H1 (cell line): ENCODE results near the gene BRSK2. TPM values are rescaled to one million over a fixed set of nuclear protein-coding genes. Genes with fewer than 3 reads are reported as not detected.

ENCODE experiments used
- CTCF ChIA-PET: fragments of 300-600 bp; sonication (Branson Sonifier 250); formaldehyde crosslinking; loops from one replicate; lab custom pipeline; 2021; ENCODE audit not compliant: partially characterized antibody; lab: Charles Lee
- POLR2A ChIA-PET: fragments of 300-600 bp; sonication (Branson Sonifier 250); formaldehyde crosslinking; loops from one replicate; lab custom pipeline; 2021; ENCODE audit warnings: inconsistent platforms; ENCODE audit not compliant: partially characterized antibody; lab: Charles Lee
- DNase-seq, 2 experiments: peaks; one replicate each; pipeline versions ENCODE4 v3.0.0 to v3.0.0-alpha.2; 2010 to 2022; ENCODE audit warnings: low spot score in 2 of 2, low read depth in 1 of 2, mixed read lengths in 1 of 2
- FAIRE-seq: peaks from 2 replicates; lab custom pipeline; 2011; peaks lifted over from hg19 to GRCh38; lab: Jason Lieb, UNC
- H2AFZ ChIP-seq: 2 replicates; pipeline ENCODE4 v1.8.1; 2012; ENCODE audit warnings: low read length, inconsistent platforms
- H2AK5ac ChIP-seq: 2 replicates; pipeline ENCODE4 v1.6.1; 2013; ENCODE audit warnings: low read depth, low read length
- H2BK120ac ChIP-seq: replicated peaks from 2 replicates; pipeline ENCODE3; 2013; ENCODE audit warnings: low read depth, low read length, inconsistent platforms
- H2BK12ac ChIP-seq: 2 replicates; pipeline ENCODE4 v1.6.1; 2013; ENCODE audit warnings: low read depth, low read length
- H2BK15ac ChIP-seq: 2 replicates; pipeline ENCODE4 v1.6.1; 2013; ENCODE audit warnings: low read length
- H2BK20ac ChIP-seq: 2 replicates; pipeline ENCODE4 v1.6.1; 2013; ENCODE audit warnings: low read length
- H2BK5ac ChIP-seq: 2 replicates; pipeline ENCODE4 v1.6.1; 2013; ENCODE audit warnings: low read depth, low read length
- H3K14ac ChIP-seq: 2 replicates; pipeline ENCODE4 v1.6.1; 2013; ENCODE audit warnings: inconsistent platforms; ENCODE audit not compliant: insufficient read length
- H3K18ac ChIP-seq: 2 replicates; pipeline ENCODE4 v1.6.1; 2013; ENCODE audit warnings: low read length; ENCODE audit errors: extremely low read depth
- H3K23ac ChIP-seq: 2 replicates; pipeline ENCODE4 v1.6.1; 2013; ENCODE audit warnings: inconsistent platforms; ENCODE audit not compliant: insufficient read length
- H3K23me2 ChIP-seq: 2 replicates; pipeline ENCODE4 v1.6.1; 2013; ENCODE audit warnings: low read depth, low read length
- H3K27ac ChIP-seq: 2 replicates; pipeline ENCODE4 v1.6.1; 2011; ENCODE audit warnings: low read depth, low read length, inconsistent platforms
- H3K27me3 ChIP-seq, 4 experiments: replicated peaks in 1 of 4; 1 replicate in 1 of 4; 2 replicates in 3 of 4; pipeline versions ENCODE4 v1.6.1 to v1.8.1; 2011 to 2013; ENCODE audit warnings: low read length in 3 of 4, mild to moderate bottlenecking in 3 of 4, inconsistent platforms in 2 of 4, mixed read lengths in 2 of 4, moderate library complexity in 1 of 4; ENCODE audit not compliant: control insufficient read depth in 3 of 4, insufficient read depth in 3 of 4; ENCODE audit errors: extremely low read depth in 1 of 4
- H3K36me3 ChIP-seq, 4 experiments: 2 replicates each; pipeline versions ENCODE4 v1.6.1 to v1.8.1; 2011 to 2013; ENCODE audit warnings: mild to moderate bottlenecking in 4 of 4, low read length in 3 of 4, moderate library complexity in 2 of 4, control low read depth in 1 of 4, inconsistent platforms in 1 of 4; ENCODE audit not compliant: insufficient read depth in 4 of 4, control insufficient read depth in 2 of 4
- H3K4ac ChIP-seq: replicated peaks from 2 replicates; pipeline ENCODE3; 2013; ENCODE audit warnings: low read length, low read depth, mixed read lengths, inconsistent platforms; ENCODE audit not compliant: insufficient read length
- H3K4me1 ChIP-seq, 4 experiments: replicated peaks in 1 of 4; 1 replicate in 1 of 4; 2 replicates in 3 of 4; pipeline versions ENCODE4 v1.6.1 to v1.8.1; 2011 to 2013; ENCODE audit warnings: low read length in 3 of 4, inconsistent platforms in 2 of 4, mixed read lengths in 1 of 4; ENCODE audit not compliant: insufficient read depth in 4 of 4, control insufficient read depth in 3 of 4
- H3K4me2 ChIP-seq, 2 experiments: 2 replicates each; pipeline versions ENCODE4 v1.6.1 to v1.8.1; 2011 to 2013; ENCODE audit warnings: low read depth in 2 of 2, low read length in 2 of 2, control low read depth in 1 of 2, inconsistent platforms in 1 of 2, mild to moderate bottlenecking in 1 of 2; ENCODE audit not compliant: insufficient read depth in 1 of 2
- H3K4me3 ChIP-seq, 4 experiments: fragments of 200-600, 300-600 bp in 1 of 4; sonication (generic), shearing (Covaris generic), sonication (Bioruptor Twin) in 1 of 4; 2 replicates each; pipeline versions ENCODE4 v1.5.1 to v1.8.1; 2011 to 2016; ENCODE audit warnings: low read length in 4 of 4, low read depth in 3 of 4, control low read depth in 2 of 4, inconsistent platforms in 2 of 4, mild to moderate bottlenecking in 2 of 4, mixed read lengths in 1 of 4, moderate library complexity in 1 of 4; ENCODE audit not compliant: insufficient read depth in 2 of 4; ENCODE audit errors: extremely low read depth in 1 of 4
- H3K56ac ChIP-seq: replicated peaks from 2 replicates; pipeline ENCODE3; 2013; ENCODE audit warnings: low read depth, mild to moderate bottlenecking, mixed read lengths, low read length, inconsistent platforms; ENCODE audit not compliant: insufficient read length
- H3K79me1 ChIP-seq: 2 replicates; pipeline ENCODE4 v1.6.1; 2013; ENCODE audit warnings: low read depth, low read length, control low read depth
- H3K79me2 ChIP-seq, 2 experiments: 2 replicates each; pipeline versions ENCODE4 v1.6.1 to v1.8.1; 2012 to 2013; ENCODE audit warnings: low read length in 2 of 2, mild to moderate bottlenecking in 2 of 2, inconsistent platforms in 1 of 2; ENCODE audit not compliant: insufficient read depth in 2 of 2, control insufficient read depth in 1 of 2
- H3K9ac ChIP-seq, 4 experiments: replicated peaks in 1 of 4; 1 replicate in 1 of 4; 2 replicates in 3 of 4; pipeline versions ENCODE4 v1.6.1 to v1.8.1; 2011 to 2013; ENCODE audit warnings: low read depth in 3 of 4, low read length in 3 of 4, control low read depth in 2 of 4, mild to moderate bottlenecking in 2 of 4, moderate library complexity in 2 of 4, inconsistent platforms in 1 of 4; ENCODE audit errors: extremely low read depth in 1 of 4
- H3K9me3 ChIP-seq, 2 experiments: 2 replicates each; pipeline versions ENCODE4 v1.6.1 to v1.8.1; 2012 to 2013; ENCODE audit warnings: mild to moderate bottlenecking in 2 of 2, moderate library complexity in 2 of 2, control low read depth in 1 of 2, inconsistent platforms in 1 of 2, low read depth in 1 of 2, low read length in 1 of 2, mixed read lengths in 1 of 2; ENCODE audit not compliant: insufficient read depth in 2 of 2
- H4K20me1 ChIP-seq, 2 experiments: replicated peaks in 1 of 2; 2 replicates each; pipeline versions ENCODE3 to v1.8.1; 2011 to 2013; ENCODE audit warnings: inconsistent platforms in 2 of 2, low read length in 2 of 2, mild to moderate bottlenecking in 1 of 2; ENCODE audit not compliant: insufficient read depth in 2 of 2, control insufficient read depth in 1 of 2
- H4K5ac ChIP-seq: 2 replicates; pipeline ENCODE4 v1.6.1; 2013; ENCODE audit warnings: low read length, low read depth, mixed read lengths, inconsistent platforms; ENCODE audit not compliant: insufficient read length
- H4K8ac ChIP-seq: 2 replicates; pipeline ENCODE4 v1.8.0; 2013; ENCODE audit warnings: mild to moderate bottlenecking, moderate library complexity, low read length, inconsistent platforms; ENCODE audit not compliant: insufficient read depth; ENCODE audit errors: extremely low read depth
- H4K91ac ChIP-seq: replicated peaks from 2 replicates; pipeline ENCODE3; 2013; ENCODE audit warnings: low read length, mixed read lengths, inconsistent platforms; ENCODE audit not compliant: insufficient read length
- CBX8 ChIP-seq: fragments of 300-800, 300-1000 bp; sonication (generic); IDR thresholded peaks from 2 replicates; pipeline ENCODE4 v1.7.1; 2016; ENCODE audit warnings: low read depth, low read length, borderline replicate concordance
- CREB1 ChIP-seq: IDR thresholded peaks from 2 replicates; pipeline ENCODE4 v1.6.1; 2012; ENCODE audit warnings: inconsistent platforms
- SIN3A ChIP-seq, 2 experiments: IDR thresholded peaks in 1 of 2; conservative IDR thresholded peaks in 1 of 2; 2 replicates each; pipeline ENCODE4 v1.6.1; 2011 to 2012; ENCODE audit warnings: low read length in 2 of 2, improper control_type of control experiment in 1 of 2, low read depth in 1 of 2, mild to moderate bottlenecking in 1 of 2
- SP1 ChIP-seq: IDR thresholded peaks from 2 replicates; pipeline ENCODE4 v1.6.1; 2011; ENCODE audit warnings: low read depth, low read length
- TCF12 ChIP-seq: IDR thresholded peaks from 2 replicates; pipeline ENCODE4 v1.6.1; 2011; ENCODE audit warnings: low read depth, mild to moderate bottlenecking, low read length
- WGBS, 2 experiments: shearing (Covaris generic) in 1 of 2; methylation state at CpG; one replicate each; pipeline versions ENCODE4 v1.1.6 to v1.1.7; 2013 to 2015; ENCODE audit warnings: low lambda C conversion rate in 2 of 2, mixed read lengths in 2 of 2, inconsistent platforms in 1 of 2, low coverage in 1 of 2, missing lambda C conversion rate in 1 of 2; ENCODE audit not compliant: insufficient replicate concordance in 2 of 2, insufficient coverage in 1 of 2, insufficient read length in 1 of 2; ENCODE audit errors: extremely low coverage in 1 of 2, missing lambda C conversion rate in 1 of 2; 5-methylcytosine and 5-hydroxymethylcytosine counted together
- polyA plus RNA-seq, 7 experiments: library from polyadenylated mRNA; depleted of rRNA in 3 of 7; stranded (reverse) in 5 of 7; unstranded in 2 of 7; fragments of >200 nt in 5 of 7; fragments of 200-250 nt in 2 of 7; gene quantifications; 1 replicate in 5 of 7; 2 replicates in 1 of 7; 4 replicates in 1 of 7; pipeline versions ENCODE4 v1.2.1 to v1.2.3, GENCODE V29; 2011 to 2013; ENCODE audit warnings: missing spikeins in 2 of 7, mixed read lengths in 2 of 7
- total RNA-seq: library from RNA; stranded (reverse); fragmentation: NEBNext Ultra II Directional; extraction: Animal tissue kit (Norgen Biotek cat#: 25700); gene quantifications from 2 replicates; pipeline ENCODE4 v1.2.1, GENCODE V29; 2021

BRSK2 gene
- total and polyA plus RNA-seq, 2 of the 8 experiments (the other 6 are each of a cell fraction or from before 2014, with no cell fraction given), result 17.3 to 27.1 TPM

- CTCF ChIA-PET, result interaction anchor here (0.6 to 1.3 kb wide), 4 partner anchors 14 to 88 kb away, joined by 3 read pairs; no protein-coding TSS in a partner anchor
- peaks cover 12% of the 10 kb centered on the region for H3K79me1 ChIP-seq
- H4K20me1 ChIP-seq, result peaks cover 0 to 22% of the 10 kb centered on the region in 2 experiments
These were observed 97.5 kb downstream of the BRSK2 start for GRCh38 chr11:1487091-1487850.

More at GRCh38 chr11:1487091-1487850, 97.5 kb downstream of the BRSK2 start:
- H2AFZ ChIP-seq, result no peak overlapping the region
- H2AK5ac ChIP-seq, result no peak overlapping the region
- no peak overlapping the region for H3K14ac ChIP-seq
- POLR2A ChIA-PET, result no interaction called here
- 91% methylated on average over 18 of the region's 21 CpGs; no CpG with 5 or more reads in 1 of the 2 experiments for WGBS, 2 experiments
- H4K5ac ChIP-seq, result no peak overlapping the region
- peak overlapping the region; percentile 35; the same call in 1 of the 2 replicates for H2BK5ac ChIP-seq
- H3K4me1 ChIP-seq, result peaks cover 0 to 5% (median under 1%) of the 10 kb centered on the region in 4 experiments; a peak in 2 of 7 replicates
- H3K36me3 ChIP-seq, result no peaks in the 10 kb centered on the region
- no peak overlapping the region for H2BK15ac ChIP-seq
- H3K9me3 ChIP-seq, result no peaks in the 10 kb centered on the region
- H2BK120ac ChIP-seq, result no peak overlapping the region
- no peak for DNase-seq
- no peak overlapping the region for H3K4me3 ChIP-seq
- no peak overlapping the region for H3K56ac ChIP-seq
- TF ChIP-seq TCF12 (no peak), CREB1 (no peak), CBX8 (no peak), SP1 (no peak), SIN3A (conservative IDR thresholded peaks at IDR 0.05 in 1 of 2, IDR thresholded peaks at IDR 0.05 in 1 of 2; ENCODE audit: low read depth in 1 of 2, low read length in 2 of 2) (no peak)
- TF ChIP-seq, all 59 proteins: peak for 0
- H3K9ac ChIP-seq, result no peak overlapping the region
- no peak overlapping the region for H3K23ac ChIP-seq
- no peak overlapping the region for H3K4ac ChIP-seq
- no peak overlapping the region for H3K27ac ChIP-seq
- H3K79me2 ChIP-seq, result peaks cover 3 to 4% of the 10 kb centered on the region in 2 experiments; a peak in 3 of 4 replicates
- no peak overlapping the region for H3K4me2 ChIP-seq
- H3K18ac ChIP-seq, result no peak overlapping the region; the same call in 1 of the 2 replicates
- peak overlapping the region; percentile 74; the same call in 1 of the 2 replicates for H4K8ac ChIP-seq
- H3K27me3 ChIP-seq, result no peaks in the 10 kb centered on the region
- no peak overlapping the region for H4K91ac ChIP-seq
- H3K23me2 ChIP-seq, result 0 out of 2 replicates have a peak, but pooled peaks cover 5% of the 10 kb centered on the region
- H2BK20ac ChIP-seq, result no peak overlapping the region
- FAIRE-seq, result no peak
- H2BK12ac ChIP-seq, result no peak overlapping the region
